T-helper 22 cell (primary cell): ENCODE results near the gene DNAJC11.
A peak's percentile ranks its signal among the peaks of the same experiment; 100 is the strongest.
"Not testable (repeated sequence)": the region's sequence is repeated elsewhere in the genome, so short reads cannot be mapped to it uniquely, and the experiment has no call there.

Source experiments
- DNase-seq: peaks from one replicate; pipeline ENCODE4 v3.0.0-alpha.2; 2020; ENCODE audit warnings: low read depth

The DNAJC11 gene

GRCh38 chr1:6651909-6652308 lies 49.7 kb downstream of the DNAJC11 start:
- DNase-seq, result no peak

GRCh38 chr1:6648556-6648955 lies 53.1 kb downstream of the DNAJC11 start:
- no peak for DNase-seq

GRCh38 chr1:6646499-6647148 lies 55.0 kb downstream of the DNAJC11 start:
- no peak for DNase-seq

- DNase-seq, result no peak
These were observed 56.6 kb downstream of the DNAJC11 start for GRCh38 chr1:6645018-6645417.

GRCh38 chr1:6640867-6641266 lies 60.7 kb downstream of the DNAJC11 start:
- DNase-seq, result not testable (repeated sequence)

- no peak for DNase-seq
These were observed 63.4 kb downstream of the DNAJC11 start for GRCh38 chr1:6638226-6638625.

- DNase-seq, result no peak
These were observed 63.8 kb downstream of the DNAJC11 start for GRCh38 chr1:6637770-6638169.

GRCh38 chr1:6636778-6637177 lies 64.8 kb downstream of the DNAJC11 start:
- not testable (repeated sequence) for DNase-seq

GRCh38 chr1:6635910-6636760 lies 65.5 kb downstream of the DNAJC11 start:
- DNase-seq, result no peak

GRCh38 chr1:6635161-6635909 lies 66.3 kb downstream of the DNAJC11 start:
- no peak for DNase-seq

- no peak for DNase-seq
These were observed 67.1 kb downstream of the DNAJC11 start for GRCh38 chr1:6634371-6635052.

GRCh38 chr1:6632588-6633514 lies 68.8 kb downstream of the DNAJC11 start:
- DNase-seq, result no peak

GRCh38 chr1:6631058-6631457 lies 70.6 kb downstream of the DNAJC11 start:
- no peak for DNase-seq

GRCh38 chr1:6630027-6630426 lies 71.6 kb downstream of the DNAJC11 start:
- DNase-seq, result no peak

- DNase-seq, result no peak
These were observed 72.6 kb downstream of the DNAJC11 start for GRCh38 chr1:6628971-6629479.

GRCh38 chr1:6627841-6628545 lies 73.6 kb downstream of the DNAJC11 start:
- no peak for DNase-seq

- no peak for DNase-seq
These were observed 74.6 kb downstream of the DNAJC11 start for GRCh38 chr1:6627031-6627430.

GRCh38 chr1:6625584-6626149 lies 75.9 kb downstream of the DNAJC11 start:
- no peak for DNase-seq

GRCh38 chr1:6624710-6625583 lies 76.7 kb downstream of the DNAJC11 start, which contains the start of gene THAP3:
Gene THAP3, plus strand, starts transcription at chr1:6624868. Its CDS starts 351 bp downstream, at chr1:6625219.
- DNase-seq, result peak; percentile 87
